HepG2 (cell line): Measurements from ENCODE around the gene NXT1. TPM values are rescaled to one million over a fixed set of nuclear protein-coding genes. Genes with fewer than 3 reads are reported as not detected.
A peak's percentile ranks its signal among the peaks of the same experiment; 100 is the strongest.

Experiments
- ARHGAP35 ChIP-seq: sonication (generic); formaldehyde crosslinking; IDR thresholded peaks from 2 replicates; pipeline ENCODE4 v1.9.0; 2022; ENCODE audit warnings: mild to moderate bottlenecking, inconsistent platforms, moderate library complexity, missing genetic modification reagents, borderline replicate concordance
- ATAD3A ChIP-seq: sonication (generic); formaldehyde crosslinking; IDR thresholded peaks from 2 replicates; pipeline ENCODE4 v1.4.0; 2020; ENCODE audit warnings: missing genetic modification reagents
- GATAD1 ChIP-seq: IDR thresholded peaks from 2 replicates; pipeline ENCODE4 v1.6.1; 2016; ENCODE audit warnings: missing genetic modification reagents, missing compliant biosample characterization
- GFI1 ChIP-seq: sonication (generic); formaldehyde crosslinking; IDR thresholded peaks from 2 replicates; pipeline ENCODE4 v1.5.0; 2020; ENCODE audit warnings: missing genetic modification reagents, mild to moderate bottlenecking, borderline replicate concordance
- MYC ChIP-seq: sonication (generic); formaldehyde crosslinking; IDR thresholded peaks from 2 replicates; pipeline ENCODE4 v1.9.0; 2021; ENCODE audit warnings: missing genetic modification reagents, borderline replicate concordance
- NCOR1 ChIP-seq: fragments of 200-600 bp; sonication (generic); IDR thresholded peaks from 2 replicates; pipeline ENCODE4 v1.7.0; 2017; ENCODE audit warnings: antibody characterized with exemption, low read length, borderline replicate concordance
- NFYB ChIP-seq: sonication (generic); formaldehyde crosslinking; IDR thresholded peaks from 2 replicates; pipeline ENCODE4 v1.4.0; 2020; ENCODE audit warnings: missing genetic modification reagents
- TCF7L2 ChIP-seq: IDR thresholded peaks from 2 replicates; pipeline ENCODE4 v1.6.1; 2011; ENCODE audit warnings: mild to moderate bottlenecking, low read depth, low read length, moderate library complexity
- ZBTB7B ChIP-seq: sonication (generic); formaldehyde crosslinking; IDR thresholded peaks from 2 replicates; pipeline ENCODE4 v1.4.0; 2020; ENCODE audit warnings: missing genetic modification reagents
- ZFP36L1 ChIP-seq: sonication (generic); formaldehyde crosslinking; IDR thresholded peaks from 2 replicates; pipeline ENCODE4 v1.8.0; 2022; ENCODE audit warnings: mild to moderate bottlenecking, missing genetic modification reagents, moderate library complexity
- ZNF10 ChIP-seq: sonication (generic); formaldehyde crosslinking; IDR thresholded peaks from 2 replicates; pipeline ENCODE4 v1.4.0; 2020; ENCODE audit warnings: mild to moderate bottlenecking, low read depth, missing genetic modification reagents, borderline replicate concordance
- ZNF326 ChIP-seq: sonication (generic); formaldehyde crosslinking; IDR thresholded peaks from 2 replicates; pipeline ENCODE4 v1.4.0; 2020; ENCODE audit warnings: missing genetic modification reagents, borderline replicate concordance
- ZNF550 ChIP-seq: sonication (generic); formaldehyde crosslinking; IDR thresholded peaks from 2 replicates; pipeline ENCODE4 v1.4.0; 2020; ENCODE audit warnings: mild to moderate bottlenecking, missing genetic modification reagents, borderline replicate concordance
- ZNF589 ChIP-seq: sonication (generic); formaldehyde crosslinking; conservative IDR thresholded peaks from 2 replicates; pipeline ENCODE4 v1.8.0; 2022; ENCODE audit warnings: mild to moderate bottlenecking, moderate library complexity, missing genetic modification reagents
- ZNF749 ChIP-seq: sonication (generic); formaldehyde crosslinking; IDR thresholded peaks from 2 replicates; pipeline ENCODE4 v1.8.0; 2022; ENCODE audit warnings: mild to moderate bottlenecking, missing genetic modification reagents, moderate library complexity, borderline replicate concordance
- polyA plus RNA-seq, 8 experiments: library from polyadenylated mRNA; depleted of rRNA in 3 of 8; stranded (reverse) in 7 of 8; unstranded in 1 of 8; fragments of >200 nt; fragmentation: Illumina TruSeq in 4 of 8; extraction: Trizol in 4 of 8; gene quantifications; 2 replicates each; pipeline versions ENCODE4 v1.2.1 to v1.2.3, GENCODE V29; 2011 to 2016; ENCODE audit warnings: low read depth in 4 of 8, missing spikeins in 1 of 8, mixed read lengths in 1 of 8; ENCODE audit not compliant: insufficient read depth in 1 of 8
- total RNA-seq, 5 experiments: library from RNA; depleted of rRNA; stranded (reverse); fragments of >200 nt; fragmentation: Illumina TruSeq; extraction: Trizol; gene quantifications; 2 replicates each; pipeline ENCODE4 v1.2.3, GENCODE V29; 2016; ENCODE audit warnings: low read depth in 1 of 5
- TF ChIP-seq, protein P1 (sequence below): sonication (generic); formaldehyde crosslinking; IDR thresholded peaks from 2 replicates; pipeline ENCODE4 v1.4.0; 2020; ENCODE audit warnings: low read depth, missing genetic modification reagents
- TF ChIP-seq, protein P2 (sequence below): sonication (generic); formaldehyde crosslinking; IDR thresholded peaks from 2 replicates; pipeline ENCODE4 v1.5.0; 2020; ENCODE audit warnings: mild to moderate bottlenecking, low read depth, missing genetic modification reagents, borderline replicate concordance
- TF ChIP-seq, protein P3 (sequence below): IDR thresholded peaks from 2 replicates; pipeline ENCODE4 v1.6.1; 2016
- TF ChIP-seq, protein P4 (sequence below): sonication (generic); formaldehyde crosslinking; IDR thresholded peaks from 2 replicates; pipeline ENCODE4 v1.8.0; 2022; ENCODE audit warnings: mild to moderate bottlenecking, missing genetic modification reagents

Gene NXT1
- total and polyA plus RNA-seq, 2 of the 13 experiments (the other 11 are each of a cell fraction or from before 2014, with no cell fraction given), result 35.6 to 65.9 TPM

DNA sequence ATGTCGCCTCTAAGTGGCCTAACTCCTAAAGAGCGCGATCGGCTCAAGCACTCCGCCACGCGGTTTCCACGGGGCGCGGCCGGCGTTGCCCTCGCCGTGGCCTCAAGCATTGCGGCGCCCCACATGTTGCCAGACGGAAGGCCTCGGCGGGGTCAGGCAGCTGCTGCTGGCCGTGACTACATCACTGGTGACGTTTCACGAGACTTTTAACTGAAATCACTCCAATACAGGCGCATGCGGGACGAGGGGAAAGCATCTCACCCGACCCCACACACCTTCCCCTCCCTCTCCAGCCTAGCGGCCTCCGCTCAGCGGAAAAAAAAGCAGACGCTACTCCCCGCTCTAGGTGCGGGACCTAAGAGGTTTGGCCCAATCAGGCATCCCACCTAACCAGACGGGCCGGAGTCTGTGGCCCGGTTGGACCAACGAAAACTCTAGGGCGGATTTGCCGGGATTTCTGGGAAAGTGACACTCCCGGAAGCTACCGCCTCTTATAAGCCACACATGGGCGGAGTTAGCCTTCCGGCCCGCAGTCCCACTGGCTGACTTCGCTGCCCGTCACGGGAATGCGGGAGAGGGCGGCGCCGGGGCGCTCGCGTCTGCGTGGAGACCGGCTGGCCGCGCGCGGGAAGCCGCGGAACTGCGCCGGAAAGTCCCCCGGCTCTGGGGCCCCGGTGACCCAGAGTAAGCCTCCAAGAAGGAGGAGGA is at the start of gene NXT1 (continued):
- TF ChIP-seq ZNF749, result no peak
- peak; percentile 69; the same call in 1 of the 2 replicates for TF ChIP-seq ZBTB7B (CRISPR knock-in tag)
- peak; percentile 51; the same call in 1 of the 2 replicates for TF ChIP-seq NCOR1
- peak; percentile 52; the same call in 1 of the 2 replicates for TF ChIP-seq GFI1 (CRISPR knock-in tag)
- TF ChIP-seq, protein P1, sequence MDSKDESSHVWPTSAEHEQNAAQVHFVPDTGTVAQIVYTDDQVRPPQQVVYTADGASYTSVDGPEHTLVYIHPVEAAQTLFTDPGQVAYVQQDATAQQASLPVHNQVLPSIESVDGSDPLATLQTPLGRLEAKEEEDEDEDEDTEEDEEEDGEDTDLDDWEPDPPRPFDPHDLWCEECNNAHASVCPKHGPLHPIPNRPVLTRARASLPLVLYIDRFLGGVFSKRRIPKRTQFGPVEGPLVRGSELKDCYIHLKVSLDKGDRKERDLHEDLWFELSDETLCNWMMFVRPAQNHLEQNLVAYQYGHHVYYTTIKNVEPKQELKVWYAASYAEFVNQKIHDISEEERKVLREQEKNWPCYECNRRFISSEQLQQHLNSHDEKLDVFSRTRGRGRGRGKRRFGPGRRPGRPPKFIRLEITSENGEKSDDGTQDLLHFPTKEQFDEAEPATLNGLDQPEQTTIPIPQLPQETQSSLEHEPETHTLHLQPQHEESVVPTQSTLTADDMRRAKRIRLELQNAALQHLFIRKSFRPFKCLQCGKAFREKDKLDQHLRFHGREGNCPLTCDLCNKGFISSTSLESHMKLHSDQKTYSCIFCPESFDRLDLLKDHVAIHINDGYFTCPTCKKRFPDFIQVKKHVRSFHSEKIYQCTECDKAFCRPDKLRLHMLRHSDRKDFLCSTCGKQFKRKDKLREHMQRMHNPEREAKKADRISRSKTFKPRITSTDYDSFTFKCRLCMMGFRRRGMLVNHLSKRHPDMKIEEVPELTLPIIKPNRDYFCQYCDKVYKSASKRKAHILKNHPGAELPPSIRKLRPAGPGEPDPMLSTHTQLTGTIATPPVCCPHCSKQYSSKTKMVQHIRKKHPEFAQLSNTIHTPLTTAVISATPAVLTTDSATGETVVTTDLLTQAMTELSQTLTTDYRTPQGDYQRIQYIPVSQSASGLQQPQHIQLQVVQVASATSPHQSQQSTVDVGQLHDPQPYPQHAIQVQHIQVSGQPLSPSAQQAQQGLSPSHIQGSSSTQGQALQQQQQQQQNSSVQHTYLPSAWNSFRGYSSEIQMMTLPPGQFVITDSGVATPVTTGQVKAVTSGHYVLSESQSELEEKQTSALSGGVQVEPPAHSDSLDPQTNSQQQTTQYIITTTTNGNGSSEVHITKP, result 0 out of 2 replicates have a peak, but pooled peaks have one; percentile 25
- TF ChIP-seq, protein P2, sequence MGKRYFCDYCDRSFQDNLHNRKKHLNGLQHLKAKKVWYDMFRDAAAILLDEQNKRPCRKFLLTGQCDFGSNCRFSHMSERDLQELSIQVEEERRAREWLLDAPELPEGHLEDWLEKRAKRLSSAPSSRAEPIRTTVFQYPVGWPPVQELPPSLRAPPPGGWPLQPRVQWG (CRISPR knock-in tag), result no peak
- peak; percentile 98 for TF ChIP-seq NFYB (CRISPR knock-in tag)
- TF ChIP-seq ZNF550 (CRISPR knock-in tag), result no peak
- no peak for TF ChIP-seq ZFP36L1 (CRISPR knock-in tag)
- no peak for TF ChIP-seq TCF7L2
- TF ChIP-seq, protein P3, sequence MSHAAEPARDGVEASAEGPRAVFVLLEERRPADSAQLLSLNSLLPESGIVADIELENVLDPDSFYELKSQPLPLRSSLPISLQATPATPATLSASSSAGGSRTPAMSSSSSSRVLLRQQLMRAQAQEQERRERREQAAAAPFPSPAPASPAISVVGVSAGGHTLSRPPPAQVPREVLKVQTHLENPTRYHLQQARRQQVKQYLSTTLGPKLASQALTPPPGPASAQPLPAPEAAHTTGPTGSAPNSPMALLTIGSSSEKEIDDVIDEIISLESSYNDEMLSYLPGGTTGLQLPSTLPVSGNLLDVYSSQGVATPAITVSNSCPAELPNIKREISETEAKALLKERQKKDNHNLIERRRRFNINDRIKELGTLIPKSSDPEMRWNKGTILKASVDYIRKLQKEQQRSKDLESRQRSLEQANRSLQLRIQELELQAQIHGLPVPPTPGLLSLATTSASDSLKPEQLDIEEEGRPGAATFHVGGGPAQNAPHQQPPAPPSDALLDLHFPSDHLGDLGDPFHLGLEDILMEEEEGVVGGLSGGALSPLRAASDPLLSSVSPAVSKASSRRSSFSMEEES (CRISPR knock-in tag), result peak; percentile 78; the same call in 1 of the 2 replicates
- TF ChIP-seq, protein P4, sequence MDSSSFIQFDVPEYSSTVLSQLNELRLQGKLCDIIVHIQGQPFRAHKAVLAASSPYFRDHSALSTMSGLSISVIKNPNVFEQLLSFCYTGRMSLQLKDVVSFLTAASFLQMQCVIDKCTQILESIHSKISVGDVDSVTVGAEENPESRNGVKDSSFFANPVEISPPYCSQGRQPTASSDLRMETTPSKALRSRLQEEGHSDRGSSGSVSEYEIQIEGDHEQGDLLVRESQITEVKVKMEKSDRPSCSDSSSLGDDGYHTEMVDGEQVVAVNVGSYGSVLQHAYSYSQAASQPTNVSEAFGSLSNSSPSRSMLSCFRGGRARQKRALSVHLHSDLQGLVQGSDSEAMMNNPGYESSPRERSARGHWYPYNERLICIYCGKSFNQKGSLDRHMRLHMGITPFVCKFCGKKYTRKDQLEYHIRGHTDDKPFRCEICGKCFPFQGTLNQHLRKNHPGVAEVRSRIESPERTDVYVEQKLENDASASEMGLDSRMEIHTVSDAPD (CRISPR knock-in tag), result no peak; the same call in 1 of the 2 replicates
- TF ChIP-seq ARHGAP35 (CRISPR knock-in tag), result peak; percentile 97
- TF ChIP-seq MYC, result peak; percentile 93
- TF ChIP-seq ZNF589, result no peak
- 0 out of 2 replicates have a peak, but pooled peaks have one; percentile 33 for TF ChIP-seq ZNF326
- TF ChIP-seq GATAD1, result peak; percentile 71; the same call in 1 of the 2 replicates
- peak; percentile 84; the same call in 1 of the 2 replicates for TF ChIP-seq ZNF10 (CRISPR knock-in tag)
- TF ChIP-seq ATAD3A (CRISPR knock-in tag), result peak; percentile 81; the same call in 1 of the 2 replicates
